Measurements from ENCODE around the gene ADAMTS14.

ADAMTS14 gene

GRCh38 chr10:70740406-70741288 is 68.3 kb downstream of the ADAMTS14 start:
- no peak for DNase-seq
- intact Hi-C loops (cut with DNase I), result no loop called here

- peak in 5 of 42 donors; percentile 14 to 55 (median 30) for DNase-seq
- intact Hi-C loops (cut with DNase I), result no loop called here
Measured at GRCh38 chr10:70742537-70743429, 70.5 kb downstream of the ADAMTS14 start.

- intact Hi-C loops (cut with DNase I), result no loop called here
- DNase-seq, result no peak
Measured at GRCh38 chr10:70743430-70743788, 71.1 kb downstream of the ADAMTS14 start.

GRCh38 chr10:70743879-70744278 is 71.6 kb downstream of the ADAMTS14 start:
- DNase-seq, result no peak
- intact Hi-C loops (cut with DNase I), result no loop called here

- intact Hi-C loops (cut with DNase I), result no loop called here
- no peak for DNase-seq
Measured at GRCh38 chr10:70744617-70745143, 72.4 kb downstream of the ADAMTS14 start.

- no peak for DNase-seq
- intact Hi-C loops (cut with DNase I), result no loop called here
Measured at GRCh38 chr10:70745555-70745954, 73.2 kb downstream of the ADAMTS14 start.

GRCh38 chr10:70747192-70747965 is 75.1 kb downstream of the ADAMTS14 start:
- intact Hi-C loops (cut with DNase I), result no loop called here

GRCh38 chr10:70748305-70748704 is 76.0 kb downstream of the ADAMTS14 start:
- intact Hi-C loops (cut with DNase I), result no loop called here

More at GRCh38 chr10:70747192-70747965, 75.1 kb downstream of the ADAMTS14 start:
- DNase-seq, result no peak

GRCh38 chr10:70748801-70749573 is 76.7 kb downstream of the ADAMTS14 start:
- no peak for DNase-seq
- intact Hi-C loops (cut with DNase I), result no loop called here

More at GRCh38 chr10:70748305-70748704, 76.0 kb downstream of the ADAMTS14 start:
- DNase-seq, result no peak

- intact Hi-C loops (cut with DNase I), result no loop called here
- DNase-seq, result no peak
Measured at GRCh38 chr10:70749756-70750155, 77.5 kb downstream of the ADAMTS14 start.

- no peak for DNase-seq
- intact Hi-C loops (cut with DNase I), result no loop called here
Measured at GRCh38 chr10:70750156-70750703, 77.9 kb downstream of the ADAMTS14 start.

GRCh38 chr10:70751356-70751755 is 79.0 kb downstream of the ADAMTS14 start:
- intact Hi-C loops (cut with DNase I), result no loop called here
- no peak for DNase-seq

GRCh38 chr10:70751991-70752390 is 79.7 kb downstream of the ADAMTS14 start:
- DNase-seq, result no peak
- intact Hi-C loops (cut with DNase I), result no loop called here

- DNase-seq, result no peak
- intact Hi-C loops (cut with DNase I), result no loop called here
Measured at GRCh38 chr10:70752571-70752970, 80.3 kb downstream of the ADAMTS14 start.

GRCh38 chr10:70753026-70753663 is 80.8 kb downstream of the ADAMTS14 start:
- DNase-seq, result peak in 7 of 42 donors; percentile 14 to 31 (median 23)
- intact Hi-C loops (cut with DNase I), result no loop called here

GRCh38 chr10:70753841-70754621 is 81.7 kb downstream of the ADAMTS14 start:
- intact Hi-C loops (cut with DNase I), result no loop called here
- no peak for DNase-seq

Data from head of caudate nucleus (tissue), 42 donors.